Measurements from ENCODE around the gene SCOC. TPM values are rescaled to one million over a fixed set of nuclear protein-coding genes. Genes with fewer than 3 reads are reported as not detected.

The SCOC gene
- total and polyA plus RNA-seq, 10 of the 15 experiments (the other 5 are each of a cell fraction or from before 2014, with no cell fraction given), result 28.2 to 154 (median 54.0) TPM

- TF ChIP-seq POLR2AphosphoS5 (IDR thresholded peaks at IDR 0.05; ENCODE audit: low read length), result no peak
These were observed 36.7 kb upstream of the SCOC start (continued) for GRCh38 chr4:140336730-140337129.

GRCh38 chr4:140342620-140343019 lies 30.8 kb upstream of the SCOC start:
- SMC1A ChIA-PET (ENCODE audit: uncharacterized antibody, unreplicated experiment), result interaction anchor here (1.6 kb wide), 1 partner anchor 18 kb away, joined by 5 read pairs; no protein-coding TSS in a partner anchor

More at GRCh38 chr4:140342620-140343019, 30.8 kb upstream of the SCOC start:
- RAD21 ChIA-PET (ENCODE audit: unreplicated experiment), result no interaction called here
- no peak for TF ChIP-seq HSF1 (IDR thresholded peaks at IDR 0.05; ENCODE audit: low read depth, low read length)
- no peak for TF ChIP-seq E4F1 (IDR thresholded peaks at IDR 0.05; ENCODE audit: borderline replicate concordance, partially characterized antibody)
- TF ChIP-seq MXI1 (IDR thresholded peaks at IDR 0.05; ENCODE audit: low read depth, low read length), result no peak
- no peak for TF ChIP-seq ZNF592 (IDR thresholded peaks at IDR 0.05)
- no peak for TF ChIP-seq ETV6 (conservative IDR thresholded peaks at IDR 0.05 in 1 of 2, IDR thresholded peaks at IDR 0.05 in 1 of 2; ENCODE audit: borderline replicate concordance in 1 of 2, low read depth in 1 of 2)
- no peak for TF ChIP-seq NBN (IDR thresholded peaks at IDR 0.05)
- no peaks in the 10 kb centered on the region for H3K36me3 ChIP-seq (ENCODE audit: control insufficient read depth in 2 of 2, insufficient read depth in 2 of 2, low read length in 1 of 2)
- intact Hi-C loops (cut with micrococcal nuclease; ENCODE audit: unreplicated experiment), result no loop called here
- H3K4me2 ChIP-seq (ENCODE audit: control insufficient read depth, insufficient read depth), result no peak overlapping the region
- FAIRE-seq (no peak), ATAC-seq (no peak), DNase-seq (ENCODE audit: low read depth, low spot score) (no peak)
- H3K27me3 ChIP-seq (replicated peaks in 1 of 2; ENCODE audit: control insufficient read depth in 2 of 2, insufficient read depth in 2 of 2, low read length in 1 of 2), result no peaks in the 10 kb centered on the region
- no peak overlapping the region for H3K27ac ChIP-seq (ENCODE audit: control insufficient read depth, insufficient read depth)
- BruUV-seq (replicated peaks), result no TSS peak
- H3K79me2 ChIP-seq (ENCODE audit: control insufficient read depth, insufficient read depth, low read length), result no peaks in the 10 kb centered on the region
- WGBS (ENCODE audit: insufficient coverage, insufficient replicate concordance, low lambda C conversion rate, missing lambda C conversion rate), result 33% methylated on average over 1 of the region's 1 CpG
- CTCF ChIA-PET, result interaction anchor here (1.6 kb wide), 2 partner anchors 17 to 21 kb away, joined by 3 to 10 read pairs; no protein-coding TSS in a partner anchor
- no peak overlapping the region for H3K9ac ChIP-seq (ENCODE audit: control insufficient read depth, insufficient read depth, low read length)
- H3K9me3 ChIP-seq (replicated peaks; ENCODE audit: control insufficient read depth, insufficient read depth, low read length), result no peaks in the 10 kb centered on the region
- POLR2A ChIA-PET, result no interaction called here
- H2AFZ ChIP-seq (ENCODE audit: control insufficient read depth, low read depth, low read length), result no peak overlapping the region
- no peaks in the 10 kb centered on the region for H4K20me1 ChIP-seq (ENCODE audit: control insufficient read depth, insufficient read depth)
- in situ Hi-C loops (cut with MboI), result no loop called here
- no peaks in the 10 kb centered on the region for H3K4me1 ChIP-seq (ENCODE audit: control insufficient read depth, insufficient read depth, low read length)
- no peak overlapping the region for H3K4me3 ChIP-seq

All from GM12878 (cell line).